IMR-90 (cell line): ENCODE data around the gene DBH. TPM values are rescaled to one million over a fixed set of nuclear protein-coding genes. Genes with fewer than 3 reads are reported as not detected.

Source experiments
- ATAC-seq: fragments of 200-7000 bp; cut with Tn5 transposase; 2 replicates; pipeline ENCODE4 v1.9.1; 2020; ENCODE audit warnings: low read depth, mild to moderate bottlenecking, moderate library complexity
- BruUV-seq: library from RNA; stranded (reverse); fragments of 400-500 nt; replicated peaks from 2 replicates; lab custom pipeline; 2021; lab: Mats Ljungman, UMichigan
- CTCF ChIA-PET: fragments of 300-600 bp; formaldehyde crosslinking; extraction: SDS; loops from one replicate; lab custom pipeline; 2021; ENCODE audit warnings: antibody characterized with exemption; lab: Yijun Ruan, JAX
- POLR2A ChIA-PET: fragments of 300-600 bp; sonication (Branson Sonifier 250); formaldehyde crosslinking; loops from one replicate; lab custom pipeline; 2022; ENCODE audit warnings: antibody characterized with exemption; ENCODE audit not compliant: unreplicated experiment; lab: Charles Lee
- DNase-seq: peaks from one replicate; pipeline ENCODE4 v3.0.0; 2013
- H2AFZ ChIP-seq: replicated peaks from 2 replicates; pipeline ENCODE3; 2013; ENCODE audit warnings: low read length, mild to moderate bottlenecking; ENCODE audit not compliant: poor library complexity
- H2AK5ac ChIP-seq: 2 replicates; pipeline ENCODE4 v1.6.1; 2013; ENCODE audit warnings: low read depth, low read length, inconsistent platforms
- H2AK9ac ChIP-seq: replicated peaks from 2 replicates; pipeline ENCODE3; 2013; ENCODE audit warnings: mild to moderate bottlenecking, low read depth, low read length, moderate library complexity; ENCODE audit not compliant: poor library complexity
- H2BK120ac ChIP-seq: 2 replicates; pipeline ENCODE4 v1.6.1; 2013; ENCODE audit warnings: low read depth, low read length, inconsistent platforms
- H2BK15ac ChIP-seq: 3 replicates; pipeline ENCODE4 v1.6.1; 2013; ENCODE audit warnings: low read depth, low read length, inconsistent platforms
- H2BK20ac ChIP-seq: 2 replicates; pipeline ENCODE4 v1.6.1; 2013; ENCODE audit warnings: low read depth, mild to moderate bottlenecking, inconsistent platforms, low read length, moderate library complexity
- H2BK5ac ChIP-seq: 2 replicates; pipeline ENCODE4 v1.6.1; 2013; ENCODE audit warnings: mild to moderate bottlenecking, low read depth, low read length, inconsistent platforms; ENCODE audit not compliant: poor library complexity, severe bottlenecking
- H3K14ac ChIP-seq: replicated peaks from 2 replicates; pipeline ENCODE4 v1.6.1; 2013; ENCODE audit warnings: low read depth, low read length, inconsistent platforms
- H3K18ac ChIP-seq: 2 replicates; pipeline ENCODE4 v1.6.1; 2013; ENCODE audit warnings: low read depth, low read length, control low read depth
- H3K23ac ChIP-seq: 2 replicates; pipeline ENCODE4 v1.6.1; 2013; ENCODE audit warnings: low read depth, low read length, inconsistent platforms
- H3K27ac ChIP-seq: 2 replicates; pipeline ENCODE4 v1.5.1; 2013; ENCODE audit warnings: mild to moderate bottlenecking, control low read depth, low read length; ENCODE audit not compliant: insufficient read depth
- H3K27me3 ChIP-seq: 2 replicates; pipeline ENCODE4 v1.6.1; 2013; ENCODE audit warnings: low read length; ENCODE audit not compliant: control insufficient read depth, insufficient read depth
- H3K36me3 ChIP-seq: 2 replicates; pipeline ENCODE4 v1.6.1; 2013; ENCODE audit warnings: low read length, mixed read lengths; ENCODE audit not compliant: control insufficient read depth, insufficient read depth
- H3K4ac ChIP-seq: 2 replicates; pipeline ENCODE4 v1.6.1; 2013; ENCODE audit warnings: low read depth, low read length, inconsistent platforms
- H3K4me1 ChIP-seq: 2 replicates; pipeline ENCODE4 v1.6.1; 2013; ENCODE audit warnings: low read length, mixed read lengths; ENCODE audit not compliant: control insufficient read depth, insufficient read depth
- H3K4me2 ChIP-seq: 2 replicates; pipeline ENCODE4 v1.6.1; 2013; ENCODE audit warnings: low read depth, mild to moderate bottlenecking, control low read depth, low read length, moderate library complexity
- H3K4me3 ChIP-seq: 2 replicates; pipeline ENCODE4 v1.5.1; 2013; ENCODE audit warnings: low read depth, mild to moderate bottlenecking, control low read depth, low read length, moderate library complexity; ENCODE audit not compliant: insufficient read depth
- H3K56ac ChIP-seq: 2 replicates; pipeline ENCODE4 v1.6.1; 2013; ENCODE audit warnings: low read length, inconsistent platforms; ENCODE audit not compliant: insufficient read depth; ENCODE audit errors: extremely low read depth
- H3K79me1 ChIP-seq, 2 experiments: 2 replicates each; pipeline ENCODE4 v1.6.1; 2013; ENCODE audit warnings: low read length in 2 of 2, inconsistent platforms in 1 of 2, low read depth in 1 of 2
- H3K9ac ChIP-seq: 2 replicates; pipeline ENCODE4 v1.6.1; 2013; ENCODE audit warnings: low read depth, low read length, control low read depth
- H3K9me1 ChIP-seq: 2 replicates; pipeline ENCODE4 v1.6.1; 2013; ENCODE audit warnings: low read length, inconsistent platforms; ENCODE audit not compliant: insufficient read depth
- H3K9me3 ChIP-seq: 2 replicates; pipeline ENCODE4 v1.6.1; 2013; ENCODE audit warnings: low read length; ENCODE audit not compliant: control insufficient read depth, insufficient read depth
- H4K20me1 ChIP-seq: 2 replicates; pipeline ENCODE4 v1.6.1; 2013; ENCODE audit warnings: low read length, inconsistent platforms; ENCODE audit not compliant: insufficient read depth
- H4K5ac ChIP-seq: 2 replicates; pipeline ENCODE4 v1.6.1; 2013; ENCODE audit warnings: mild to moderate bottlenecking, low read depth, low read length, control low read depth
- H4K8ac ChIP-seq, 2 experiments: 2 replicates each; pipeline ENCODE4 v1.6.1; 2013; ENCODE audit warnings: low read depth in 2 of 2, low read length in 2 of 2, control low read depth in 1 of 2, inconsistent platforms in 1 of 2
- H4K91ac ChIP-seq: 2 replicates; pipeline ENCODE4 v1.6.1; 2013; ENCODE audit warnings: low read depth, low read length, inconsistent platforms; ENCODE audit not compliant: insufficient read depth
- BHLHE40 ChIP-seq: fragments of 150-350 bp; IDR thresholded peaks from 2 replicates; pipeline ENCODE4 v1.6.1; 2016; ENCODE audit warnings: mild to moderate bottlenecking, low read depth, low read length
- CEBPB ChIP-seq: IDR thresholded peaks from 2 replicates; pipeline ENCODE4 v1.6.1; 2012; ENCODE audit warnings: low read depth, low read length, improper control_type of control experiment
- CHD1 ChIP-seq: IDR thresholded peaks from 2 replicates; pipeline ENCODE4 v1.6.1; 2012; ENCODE audit warnings: low read depth, low read length, improper control_type of control experiment
- CTCF ChIP-seq: conservative IDR thresholded peaks from 2 replicates; pipeline ENCODE4 v1.5.1; 2012; ENCODE audit warnings: mild to moderate bottlenecking, low read depth, low read length, improper control_type of control experiment
- ELK1 ChIP-seq: fragments of 150-350 bp; IDR thresholded peaks from 2 replicates; pipeline ENCODE4 v1.6.1; 2016; ENCODE audit warnings: low read depth, mild to moderate bottlenecking, low read length, moderate library complexity, borderline replicate concordance
- FOS ChIP-seq: fragments of 150-350 bp; IDR thresholded peaks from 2 replicates; pipeline ENCODE4 v1.6.1; 2016; ENCODE audit warnings: low read depth, low read length
- MAFK ChIP-seq: IDR thresholded peaks from 2 replicates; pipeline ENCODE4 v1.6.1; 2012; ENCODE audit warnings: low read depth, low read length, improper control_type of control experiment
- MAZ ChIP-seq: IDR thresholded peaks from 2 replicates; pipeline ENCODE4 v1.6.1; 2012; ENCODE audit warnings: low read depth, mild to moderate bottlenecking, low read length, improper control_type of control experiment, moderate library complexity, borderline replicate concordance
- MXI1 ChIP-seq: IDR thresholded peaks from 2 replicates; pipeline ENCODE4 v1.6.1; 2012; ENCODE audit warnings: low read depth, mild to moderate bottlenecking, low read length, moderate library complexity, borderline replicate concordance
- RFX5 ChIP-seq: IDR thresholded peaks from 2 replicates; pipeline ENCODE4 v1.8.0; 2012; ENCODE audit warnings: low read depth, mild to moderate bottlenecking, low read length, moderate library complexity
- SMC3 ChIP-seq: fragments of 150-350 bp; IDR thresholded peaks from 2 replicates; pipeline ENCODE4 v1.6.1; 2016; ENCODE audit warnings: low read depth, mild to moderate bottlenecking, antibody characterized with exemption, low read length, moderate library complexity
- USF2 ChIP-seq: fragments of 150-350 bp; IDR thresholded peaks from 2 replicates; pipeline ENCODE4 v1.6.1; 2017; ENCODE audit warnings: mild to moderate bottlenecking, antibody characterized with exemption, low read length, low read depth
- whole genome bisulfite sequencing, 2 experiments: methylation state at CpG; one replicate each; pipeline versions ENCODE4 v1.1.5 to v1.1.7; 2013; ENCODE audit warnings: missing lambda C conversion rate in 2 of 2; ENCODE audit not compliant: insufficient read length in 1 of 2; ENCODE audit errors: extremely low coverage in 2 of 2; 5-methylcytosine and 5-hydroxymethylcytosine counted together
- dilution Hi-C: fragments of 300-500 bp; cut with HindIII; formaldehyde crosslinking; loops from one replicate; pipeline ENCODE4 v1.14.3; 2018; ENCODE audit warnings: low sequenced_read_pairs; ENCODE audit not compliant: unreplicated experiment
- in situ Hi-C: fragments of 300-500 bp; cut with MboI; formaldehyde crosslinking; loops from 3 replicates; pipeline ENCODE4 v1.14.3; 2019; ENCODE audit warnings: low sequenced_read_pairs, inconsistent platforms, mixed read lengths
- intact Hi-C: fragments of 100-400 bp; cut with micrococcal nuclease; formaldehyde crosslinking; loops from 2 replicates; pipeline ENCODE4 v1.10.0; 2022
- polyA plus RNA-seq, 3 experiments: library from polyadenylated mRNA; depleted of rRNA; stranded (reverse); fragments of >200 nt; gene quantifications; 2 replicates each; pipeline ENCODE4 v1.2.3, GENCODE V29; 2012; ENCODE audit warnings: low replicate concordance in 1 of 3
- total RNA-seq: library from RNA; depleted of rRNA; stranded (reverse); fragments of >200 nt; gene quantifications from 2 replicates; pipeline ENCODE4 v1.2.3, GENCODE V29; 2012

The DBH gene
- total and polyA plus RNA-seq, 2 of the 4 experiments (the other 2 are of a cell fraction) = not detected

GRCh38 chr9:133604856-133605255 lies 31.3 kb upstream of the DBH start:
- dilution Hi-C loops (no loop called here), intact Hi-C loops (loop anchor here (10.0 kb wide), 1 partner anchor 120 kb away; no protein-coding TSS in a partner anchor), in situ Hi-C loops (no loop called here)
- H2BK120ac ChIP-seq = no peak overlapping the region
- H3K79me1 ChIP-seq = no peaks in the 10 kb centered on the region
- H3K9me1 ChIP-seq = no peaks in the 10 kb centered on the region
- no TSS peak for BruUV-seq
- H3K36me3 ChIP-seq = no peaks in the 10 kb centered on the region
- H2AK9ac ChIP-seq = no peak overlapping the region
- H2BK15ac ChIP-seq = no peak overlapping the region
- no peak overlapping the region for H3K56ac ChIP-seq
- ChIA-PET POLR2A (no interaction called here), CTCF (no interaction called here)
- no peak overlapping the region for H3K4ac ChIP-seq
- H2BK5ac ChIP-seq = no peak overlapping the region
- no peak overlapping the region for H2BK20ac ChIP-seq
- no peak overlapping the region for H4K8ac ChIP-seq
- no peak overlapping the region for H3K14ac ChIP-seq
- H2AK5ac ChIP-seq = no peak overlapping the region
- TF ChIP-seq FOS = no peak
- no peak for TF ChIP-seq RFX5
- TF ChIP-seq CEBPB = no peak
- TF ChIP-seq MAZ = no peak
- no peak for TF ChIP-seq SMC3
- TF ChIP-seq MXI1 = no peak
- no peak for TF ChIP-seq CHD1
- no peak for TF ChIP-seq USF2
- TF ChIP-seq CTCF = no peak
- TF ChIP-seq BHLHE40 = no peak
- no peak for TF ChIP-seq MAFK
- TF ChIP-seq ELK1 = no peak
- H4K5ac ChIP-seq = no peak overlapping the region
- no peaks in the 10 kb centered on the region for H3K9me3 ChIP-seq
- no peak overlapping the region for H3K4me2 ChIP-seq
- no peak overlapping the region for H3K23ac ChIP-seq
- no peak overlapping the region for H3K4me3 ChIP-seq
- no peak overlapping the region for H3K27ac ChIP-seq
- no peaks in the 10 kb centered on the region for H3K4me1 ChIP-seq
- 70% methylated on average over 3 of the region's 14 CpGs; no CpG with 5 or more reads in 1 of the 2 experiments for WGBS, 2 experiments
- no peak overlapping the region for H3K18ac ChIP-seq
- DNase-seq = no peak
- H4K20me1 ChIP-seq = no peaks in the 10 kb centered on the region
- H3K9ac ChIP-seq = no peak overlapping the region
- no peak overlapping the region for H4K91ac ChIP-seq
- no peak overlapping the region for H2AFZ ChIP-seq
- ATAC-seq = no peak
- peaks cover 75% of the 10 kb centered on the region for H3K27me3 ChIP-seq
